G401.6 (cell line): ENCODE data around the gene WDR81.
"Not testable (repeated sequence)": the region's sequence is repeated elsewhere in the genome, so short reads cannot be mapped to it uniquely, and the experiment has no call there.

ENCODE experiments used
- FAIRE-seq: peaks from 2 replicates; lab custom pipeline; 2012; peaks lifted over from hg19 to GRCh38; lab: Jason Lieb, UNC

Gene WDR81

GRCh38 chr17:1754430-1755112 lies 30.1 kb downstream of the WDR81 start:
- FAIRE-seq, result no peak

GRCh38 chr17:1755252-1755826 lies 30.8 kb downstream of the WDR81 start:
- no peak for FAIRE-seq

GRCh38 chr17:1755827-1756262 lies 31.3 kb downstream of the WDR81 start:
- no peak for FAIRE-seq

GRCh38 chr17:1758807-1759206 lies 34.3 kb downstream of the WDR81 start:
- no peak for FAIRE-seq

- FAIRE-seq, result no peak
These were observed 35.0 kb downstream of the WDR81 start for GRCh38 chr17:1759529-1759928.

- no peak for FAIRE-seq
These were observed 37.9 kb downstream of the WDR81 start for GRCh38 chr17:1762233-1762900.

- FAIRE-seq, result peak; percentile 34
These were observed 38.7 kb downstream of the WDR81 start for GRCh38 chr17:1762901-1763898.

- FAIRE-seq, result no peak
These were observed 39.8 kb downstream of the WDR81 start for GRCh38 chr17:1764284-1764683.

- not testable (repeated sequence) for FAIRE-seq
These were observed 40.2 kb downstream of the WDR81 start for GRCh38 chr17:1764705-1765104.

- FAIRE-seq, result no peak
These were observed 41.1 kb downstream of the WDR81 start for GRCh38 chr17:1765576-1765975.

GRCh38 chr17:1766382-1767135 lies 42.1 kb downstream of the WDR81 start:
- FAIRE-seq, result no peak

- FAIRE-seq, result no peak
These were observed 42.9 kb downstream of the WDR81 start for GRCh38 chr17:1767358-1767757.

GRCh38 chr17:1769822-1770477 lies 45.4 kb downstream of the WDR81 start:
- FAIRE-seq, result no peak

- FAIRE-seq, result not testable (repeated sequence)
These were observed 48.6 kb downstream of the WDR81 start for GRCh38 chr17:1773000-1773695.

GRCh38 chr17:1773696-1774181 lies 49.2 kb downstream of the WDR81 start:
- no peak for FAIRE-seq

GRCh38 chr17:1774390-1775176 lies 50.1 kb downstream of the WDR81 start:
- FAIRE-seq, result no peak

- no peak for FAIRE-seq
These were observed 51.8 kb downstream of the WDR81 start for GRCh38 chr17:1776328-1776727.

GRCh38 chr17:1776857-1777256 lies 52.4 kb downstream of the WDR81 start:
- no peak for FAIRE-seq

GRCh38 chr17:1779571-1780131 lies 55.1 kb downstream of the WDR81 start:
- peak; percentile 49 for FAIRE-seq
